HEK293 (cell line): ENCODE measurements around the gene ARL5A.

Experiments
- CTCF ChIA-PET: fragments of 350-600 bp; formaldehyde crosslinking; extraction: SDS; loops from one replicate; lab custom pipeline; 2021; ENCODE audit warnings: antibody characterized with exemption; lab: Yijun Ruan, JAX
- POLR2A ChIA-PET: fragments of 300-600 bp; formaldehyde crosslinking; extraction: SDS; loops from one replicate; lab custom pipeline; 2020; ENCODE audit warnings: antibody characterized with exemption, inconsistent platforms; lab: Yijun Ruan, JAX
- H3K27ac ChIP-seq: fragments of 200-500 bp; sonication (Bioruptor generic); 2 replicates; pipeline ENCODE4 v1.5.1; 2014; ENCODE audit warnings: low read depth, low read length, control low read depth, inconsistent platforms; ENCODE audit errors: extremely low read depth
- H3K36me3 ChIP-seq, 2 experiments: fragments of 200-500 bp in 1 of 2; sonication (Bioruptor generic) in 1 of 2; 1 replicate in 1 of 2; 2 replicates in 1 of 2; pipeline ENCODE4 v1.5.1; 2014 to 2017; ENCODE audit warnings: inconsistent platforms in 2 of 2, low read length in 2 of 2; ENCODE audit not compliant: control insufficient read depth in 2 of 2, insufficient read depth in 1 of 2
- H3K4me1 ChIP-seq: fragments of 200-500 bp; sonication (Bioruptor generic); 2 replicates; pipeline ENCODE4 v1.5.1; 2014; ENCODE audit warnings: mild to moderate bottlenecking, low read length, inconsistent platforms; ENCODE audit not compliant: control insufficient read depth, insufficient read depth
- H3K4me3 ChIP-seq: 2 replicates; pipeline ENCODE4 v1.5.1; 2011; ENCODE audit warnings: low read depth, mild to moderate bottlenecking, control low read depth, low read length, moderate library complexity
- H3K9me3 ChIP-seq: fragments of 200-500 bp; sonication (Bioruptor generic); 2 replicates; pipeline ENCODE4 v1.5.1; 2014; ENCODE audit warnings: low read depth, low read length, inconsistent platforms; ENCODE audit not compliant: control insufficient read depth, insufficient read depth
- BCL11A ChIP-seq: fragments of 450-650 bp; formaldehyde crosslinking; IDR thresholded peaks from 2 replicates; pipeline ENCODE4 v1.5.1; 2016; ENCODE audit warnings: low read depth, missing biosample characterization, missing genetic modification characterization
- INSM2 ChIP-seq: fragments of 450-650 bp; formaldehyde crosslinking; IDR thresholded peaks from 2 replicates; pipeline ENCODE4 v1.5.1; 2016; ENCODE audit warnings: missing biosample characterization, missing genetic modification characterization
- MYNN ChIP-seq: fragments of 450-650 bp; formaldehyde crosslinking; IDR thresholded peaks from 2 replicates; pipeline ENCODE4 v1.5.1; 2016; ENCODE audit warnings: missing biosample characterization, missing genetic modification characterization, borderline replicate concordance
- PRDM2 ChIP-seq: fragments of 450-650 bp; formaldehyde crosslinking; IDR thresholded peaks from 2 replicates; pipeline ENCODE4 v1.5.1; 2016; ENCODE audit warnings: missing biosample characterization, missing genetic modification characterization, borderline replicate concordance
- SCRT1 ChIP-seq: fragments of 450-650 bp; formaldehyde crosslinking; IDR thresholded peaks from 2 replicates; pipeline ENCODE4 v1.5.1; 2016; ENCODE audit warnings: missing biosample characterization, missing genetic modification characterization, borderline replicate concordance
- TCF7L2 ChIP-seq: IDR thresholded peaks from 2 replicates; pipeline ENCODE4 v1.6.1; 2011; ENCODE audit warnings: low read depth, mild to moderate bottlenecking, inconsistent platforms, low read length, moderate library complexity, borderline replicate concordance
- ZBTB21 ChIP-seq: fragments of 450-650 bp; formaldehyde crosslinking; IDR thresholded peaks from 2 replicates; pipeline ENCODE4 v1.5.1; 2017; ENCODE audit warnings: missing biosample characterization, missing genetic modification characterization
- ZBTB44 ChIP-seq: fragments of 450-650 bp; IDR thresholded peaks from 2 replicates; pipeline ENCODE4 v1.5.1; 2018; ENCODE audit warnings: missing biosample characterization, mild to moderate bottlenecking, missing genetic modification characterization
- ZNF169 ChIP-seq: fragments of 450-650 bp; formaldehyde crosslinking; IDR thresholded peaks from 2 replicates; pipeline ENCODE4 v1.5.1; 2016; ENCODE audit warnings: missing biosample characterization, missing genetic modification characterization
- ZNF214 ChIP-seq: fragments of 450-650 bp; formaldehyde crosslinking; IDR thresholded peaks from 2 replicates; pipeline ENCODE4 v1.5.1; 2017; ENCODE audit warnings: missing biosample characterization, mild to moderate bottlenecking, missing genetic modification characterization, borderline replicate concordance
- ZNF239 ChIP-seq: fragments of 450-650 bp; formaldehyde crosslinking; IDR thresholded peaks from 2 replicates; pipeline ENCODE4 v1.5.1; 2016; ENCODE audit warnings: missing biosample characterization, missing genetic modification characterization
- ZNF423 ChIP-seq: fragments of 450-650 bp; formaldehyde crosslinking; IDR thresholded peaks from 2 replicates; pipeline ENCODE4 v1.5.1; 2016; ENCODE audit warnings: missing biosample characterization, missing genetic modification characterization
- ZNF561 ChIP-seq: fragments of 450-650 bp; IDR thresholded peaks from 2 replicates; pipeline ENCODE4 v1.5.1; 2018; ENCODE audit warnings: missing biosample characterization, missing genetic modification characterization, borderline replicate concordance
- ZNF610 ChIP-seq: fragments of 450-650 bp; formaldehyde crosslinking; IDR thresholded peaks from 2 replicates; pipeline ENCODE4 v1.5.1; 2016; ENCODE audit warnings: missing biosample characterization, missing genetic modification characterization, borderline replicate concordance
- ZNF677 ChIP-seq: fragments of 450-650 bp; IDR thresholded peaks from 2 replicates; pipeline ENCODE4 v1.5.0; 2018; ENCODE audit warnings: missing biosample characterization, mild to moderate bottlenecking, missing genetic modification characterization, moderate library complexity
- ZNF768 ChIP-seq: fragments of 450-650 bp; formaldehyde crosslinking; IDR thresholded peaks from 2 replicates; pipeline ENCODE4 v1.5.1; 2018; ENCODE audit warnings: missing biosample characterization, mild to moderate bottlenecking, missing genetic modification characterization
- ZNF830 ChIP-seq: fragments of 450-650 bp; IDR thresholded peaks from 2 replicates; pipeline ENCODE4 v1.5.0; 2018; ENCODE audit warnings: missing biosample characterization, missing genetic modification characterization, low read depth, mild to moderate bottlenecking, moderate library complexity
- ZNF843 ChIP-seq: fragments of 450-650 bp; formaldehyde crosslinking; IDR thresholded peaks from 2 replicates; pipeline ENCODE4 v1.5.1; 2016; ENCODE audit warnings: missing biosample characterization, missing genetic modification characterization

The ARL5A gene

GRCh38 chr2:151844211-151844896 lies 16.1 kb upstream of the ARL5A start:
- Histone ChIP-seq H3K4me3 (no peak overlapping the region), H3K36me3 (peaks cover 0 to 19% of the 10 kb centered on the region in 2 experiments; a peak in 1 of 3 replicates), H3K9me3 (no peaks in the 10 kb centered on the region), H3K27ac (no peak overlapping the region), H3K4me1 (0 out of 2 replicates have a peak, but pooled peaks cover 3% of the 10 kb centered on the region)
- POLR2A ChIA-PET = no interaction called here
- CTCF ChIA-PET = interaction anchor here (0.5 kb wide), 1 partner anchor 152 kb away, joined by 3 read pairs; no protein-coding TSS in a partner anchor
- TF ChIP-seq ZNF768 = no peak
- TF ChIP-seq SCRT1 = no peak
- no peak for TF ChIP-seq ZNF610 (tag by site-specific recombination)
- TF ChIP-seq INSM2 (tag by site-specific recombination) = no peak
- no peak for TF ChIP-seq ZNF169 (tag by site-specific recombination)
- TF ChIP-seq TCF7L2 = no peak
- TF ChIP-seq ZBTB44 (tag by site-specific recombination) = no peak
- TF ChIP-seq ZNF843 (tag by site-specific recombination) = no peak
- no peak for TF ChIP-seq ZBTB21 (tag by site-specific recombination)
- no peak for TF ChIP-seq ZNF830 (tag by site-specific recombination)
- TF ChIP-seq BCL11A = no peak
- no peak for TF ChIP-seq ZNF561 (tag by site-specific recombination)
- no peak for TF ChIP-seq PRDM2 (tag by site-specific recombination)
- TF ChIP-seq ZNF677 (tag by site-specific recombination) = no peak
- no peak for TF ChIP-seq ZNF239 (tag by site-specific recombination)
- TF ChIP-seq ZNF423 (tag by site-specific recombination) = no peak
- TF ChIP-seq ZNF214 (tag by site-specific recombination) = no peak
- no peak for TF ChIP-seq MYNN
